Stimulated activated CD4-positive, alpha-beta T cell treated with anti-CD3 and anti-CD28 coated beads, Interleukin-12 subunit alpha, Interleukin-12 subunit beta, amount 100 ng/mL, for 24 hours (primary cell): ENCODE measurements around the gene POFUT1.
"Not testable (repeated sequence)": the region's sequence is repeated elsewhere in the genome, so short reads cannot be mapped to it uniquely, and the experiment has no call there.

Experiments used
- DNase-seq, 2 experiments: peaks; one replicate each; pipeline ENCODE4 v3.0.0-alpha.2; 2020; ENCODE audit warnings: low read depth in 2 of 2

The POFUT1 gene

GRCh38 chr20:32189123-32189410 lies 18.6 kb upstream of the POFUT1 start:
- DNase-seq: no peak

DNA sequence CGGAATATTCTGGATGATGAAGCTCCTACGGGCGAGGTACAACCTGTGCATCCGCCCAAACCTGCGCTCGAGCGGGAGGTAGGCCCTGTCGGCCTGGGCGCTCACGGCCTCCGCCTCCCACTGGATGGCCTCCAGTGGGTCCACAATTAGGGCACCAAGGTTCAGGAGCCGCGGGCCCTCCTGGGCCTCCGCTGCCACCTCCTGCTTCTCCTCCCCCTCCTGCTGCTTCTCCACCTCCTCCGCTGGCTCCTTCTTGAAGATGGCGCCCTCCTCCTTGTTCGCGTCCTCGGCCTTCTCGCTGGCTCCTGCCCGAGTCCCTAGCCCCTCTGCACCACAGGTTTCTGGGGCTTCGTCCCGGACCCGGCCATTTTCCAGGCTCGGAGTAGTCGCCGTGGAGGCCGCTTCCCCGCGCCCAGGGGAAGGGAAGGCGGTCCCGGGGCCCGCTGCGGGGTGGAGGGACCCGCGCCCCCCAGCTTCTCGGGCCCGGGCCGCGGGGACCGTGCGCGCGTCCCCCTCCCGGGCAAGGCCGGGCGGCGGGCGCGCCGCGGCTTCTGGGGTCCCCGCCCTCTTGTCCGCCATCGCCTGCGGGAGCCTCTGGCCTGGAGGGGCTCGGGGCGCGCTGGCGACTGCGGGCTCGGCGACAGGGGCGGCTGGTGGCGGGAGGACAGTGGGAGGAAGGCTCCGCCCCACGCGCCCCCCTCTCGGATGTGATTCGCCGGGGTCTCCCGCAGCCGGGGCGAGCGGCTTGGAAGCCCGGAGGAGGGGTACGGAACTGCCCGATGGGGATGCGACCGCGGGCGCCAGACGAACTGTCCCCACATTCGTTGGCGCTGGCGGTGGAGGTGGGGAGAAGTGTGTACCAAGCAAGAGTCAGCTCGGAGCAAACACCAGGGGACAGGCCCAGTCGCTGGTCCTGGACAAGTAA lies 17.7 kb upstream of the POFUT1 start:
- peak in 1 of 2 experiments; percentile 45 for DNase-seq

- DNase-seq: no peak
These were observed 16.9 kb upstream of the POFUT1 start for GRCh38 chr20:32190616-32191415.

DNA sequence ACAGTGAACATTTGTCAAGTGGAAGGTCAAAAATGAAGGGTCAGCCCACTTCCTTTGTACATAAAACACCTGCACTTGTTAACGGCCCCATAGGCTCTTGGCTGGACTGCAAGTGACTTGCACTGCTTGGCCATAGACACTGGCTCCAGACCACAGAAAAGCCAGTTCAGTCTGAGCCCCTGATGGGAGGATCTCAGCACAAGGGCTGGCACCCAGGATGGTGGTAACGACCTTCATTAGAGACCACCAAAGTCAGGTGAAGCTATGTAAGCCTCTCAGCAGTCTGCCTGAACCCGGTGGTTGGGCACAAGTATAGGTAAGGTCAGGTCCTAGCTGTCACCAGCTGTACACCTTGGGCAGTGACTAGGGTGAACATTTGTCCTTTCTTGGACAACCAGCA lies 16.3 kb upstream of the POFUT1 start:
- DNase-seq: no peak

GRCh38 chr20:32191873-32192272 lies 15.8 kb upstream of the POFUT1 start:
- no peak for DNase-seq

DNA sequence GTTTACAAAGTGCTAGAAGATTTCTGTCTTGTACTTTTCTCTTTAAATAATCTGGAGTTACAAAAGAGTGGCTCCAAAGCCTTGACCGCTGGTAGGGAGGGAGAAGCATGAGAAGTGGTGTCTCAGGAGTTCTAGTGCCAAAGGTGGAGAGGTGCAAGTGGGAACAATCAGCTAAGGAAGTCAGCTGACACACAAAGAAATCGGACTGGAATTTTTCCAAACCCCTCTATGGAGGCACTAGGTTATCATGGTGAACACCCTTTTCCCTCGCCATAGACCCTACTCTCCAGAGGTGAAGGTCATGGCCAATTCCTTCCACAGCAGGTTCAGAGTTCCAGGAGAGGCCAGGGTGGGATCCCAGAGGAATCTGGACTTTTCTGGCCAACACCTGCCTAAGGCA lies 15.0 kb upstream of the POFUT1 start:
- no peak for DNase-seq

- not testable (repeated sequence) for DNase-seq
These were observed 14.3 kb upstream of the POFUT1 start for GRCh38 chr20:32193336-32193735.

GRCh38 chr20:32193996-32194395 lies 13.7 kb upstream of the POFUT1 start:
- no peak for DNase-seq

DNA sequence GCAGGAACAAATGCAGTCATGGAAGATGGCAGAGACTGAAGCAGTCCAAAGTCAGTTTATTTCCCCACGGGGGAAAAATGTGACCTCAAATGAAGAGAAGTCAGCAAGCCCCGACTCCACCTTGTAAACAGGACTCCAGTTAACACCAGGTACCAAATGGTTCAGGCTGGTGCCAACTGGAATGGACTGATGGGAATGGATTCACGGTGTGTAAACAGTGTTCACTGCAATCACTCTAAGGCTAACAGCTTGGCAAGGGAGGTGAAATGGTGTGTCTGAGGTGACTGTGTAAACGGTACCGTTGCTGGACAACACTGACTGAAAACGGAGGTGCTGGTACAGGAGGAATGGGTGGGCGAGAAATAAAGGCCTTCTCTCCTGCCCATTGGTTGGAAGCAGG lies 12.1 kb upstream of the POFUT1 start:
- DNase-seq: no peak

DNA sequence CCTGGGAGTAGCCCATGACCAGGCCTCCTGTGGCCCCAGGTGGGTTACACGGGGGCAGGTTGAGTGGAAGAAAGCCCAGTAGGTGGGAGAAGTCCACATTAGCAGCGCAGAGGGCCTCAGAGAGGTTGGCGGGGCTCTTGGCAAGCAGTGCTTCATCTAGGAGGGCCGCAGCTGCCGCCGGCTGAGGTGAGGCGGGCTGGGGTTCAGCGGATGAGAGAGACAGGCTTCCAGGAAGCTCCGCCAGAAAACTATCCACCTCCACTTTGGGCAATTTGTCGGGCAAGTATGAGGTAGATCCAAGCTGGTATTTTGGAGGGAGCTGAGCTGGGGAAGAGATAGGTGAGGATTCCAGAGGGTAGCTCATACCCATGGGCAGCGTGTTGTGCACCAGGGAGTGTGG lies 11.1 kb upstream of the POFUT1 start:
- DNase-seq: not testable (repeated sequence)

- not testable (repeated sequence) for DNase-seq
These were observed 10.5 kb upstream of the POFUT1 start for GRCh38 chr20:32197136-32197535.

GRCh38 chr20:32199006-32199405 lies 8.7 kb upstream of the POFUT1 start:
- DNase-seq: no peak

- DNase-seq: no peak
These were observed 6.2 kb upstream of the POFUT1 start for GRCh38 chr20:32201296-32201976.

DNA sequence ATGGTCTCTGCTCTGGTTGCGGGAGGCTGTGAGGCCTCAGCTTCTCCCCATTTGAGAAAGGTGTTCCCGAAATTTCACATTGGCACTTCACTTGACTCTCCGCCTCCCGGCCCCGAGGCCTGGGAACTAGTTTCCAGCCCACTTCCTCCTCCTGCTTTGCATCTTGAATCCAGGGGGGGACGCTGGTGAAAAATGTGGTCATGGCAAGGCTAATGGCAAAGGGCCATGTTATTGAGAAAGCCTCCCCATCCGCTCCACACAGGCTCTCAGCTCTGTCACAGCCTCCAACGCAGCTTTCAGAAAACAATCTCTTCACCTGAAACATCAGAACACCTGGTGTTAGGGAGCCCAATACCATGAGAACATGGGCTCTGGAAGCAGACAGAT lies 5.7 kb upstream of the POFUT1 start:
- no peak for DNase-seq

DNA sequence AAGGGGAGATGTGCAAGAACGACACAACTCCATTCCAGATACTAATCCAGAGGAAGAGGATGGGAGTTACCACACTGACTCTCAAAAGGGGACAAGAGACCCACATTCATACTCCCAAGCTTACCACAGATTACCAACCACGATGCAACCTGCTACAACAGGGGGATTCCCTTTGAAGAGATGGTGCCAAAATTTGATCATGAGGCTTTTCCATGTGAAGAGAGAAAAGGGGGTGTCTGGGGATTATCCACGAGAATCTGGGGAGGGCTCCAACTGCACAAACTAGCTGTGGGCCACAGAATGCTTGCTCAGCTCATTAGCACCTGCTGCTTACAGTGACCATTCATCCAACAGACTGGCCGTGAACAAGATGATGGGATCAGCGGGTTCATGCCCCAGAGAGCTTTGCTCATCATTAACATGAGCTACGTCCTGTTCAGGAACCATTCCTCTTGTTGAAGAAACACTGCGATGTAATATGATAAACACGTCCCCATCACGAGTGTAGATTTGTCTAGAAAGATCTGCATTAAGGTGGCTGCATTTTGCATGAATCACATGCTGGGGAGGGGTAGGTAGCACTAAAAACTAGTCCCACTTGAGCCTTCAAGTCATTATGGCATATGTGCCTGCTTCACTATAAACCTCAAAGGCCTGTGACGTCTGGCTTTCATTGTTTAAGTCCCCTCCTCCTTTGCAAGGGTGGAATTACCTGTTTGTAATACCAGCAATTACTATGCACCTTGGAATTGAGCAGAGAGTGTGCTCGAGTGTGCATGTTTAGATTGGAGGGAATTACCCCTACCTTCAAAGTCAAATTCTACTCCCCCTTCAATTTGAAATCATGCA lies 4.1 kb upstream of the POFUT1 start:
- no peak for DNase-seq

GRCh38 chr20:32204205-32205109 lies 3.2 kb upstream of the POFUT1 start:
- DNase-seq: peak; percentile 67 to 74

- DNase-seq: no peak
These were observed 2.4 kb upstream of the POFUT1 start for GRCh38 chr20:32205110-32205842.

DNA sequence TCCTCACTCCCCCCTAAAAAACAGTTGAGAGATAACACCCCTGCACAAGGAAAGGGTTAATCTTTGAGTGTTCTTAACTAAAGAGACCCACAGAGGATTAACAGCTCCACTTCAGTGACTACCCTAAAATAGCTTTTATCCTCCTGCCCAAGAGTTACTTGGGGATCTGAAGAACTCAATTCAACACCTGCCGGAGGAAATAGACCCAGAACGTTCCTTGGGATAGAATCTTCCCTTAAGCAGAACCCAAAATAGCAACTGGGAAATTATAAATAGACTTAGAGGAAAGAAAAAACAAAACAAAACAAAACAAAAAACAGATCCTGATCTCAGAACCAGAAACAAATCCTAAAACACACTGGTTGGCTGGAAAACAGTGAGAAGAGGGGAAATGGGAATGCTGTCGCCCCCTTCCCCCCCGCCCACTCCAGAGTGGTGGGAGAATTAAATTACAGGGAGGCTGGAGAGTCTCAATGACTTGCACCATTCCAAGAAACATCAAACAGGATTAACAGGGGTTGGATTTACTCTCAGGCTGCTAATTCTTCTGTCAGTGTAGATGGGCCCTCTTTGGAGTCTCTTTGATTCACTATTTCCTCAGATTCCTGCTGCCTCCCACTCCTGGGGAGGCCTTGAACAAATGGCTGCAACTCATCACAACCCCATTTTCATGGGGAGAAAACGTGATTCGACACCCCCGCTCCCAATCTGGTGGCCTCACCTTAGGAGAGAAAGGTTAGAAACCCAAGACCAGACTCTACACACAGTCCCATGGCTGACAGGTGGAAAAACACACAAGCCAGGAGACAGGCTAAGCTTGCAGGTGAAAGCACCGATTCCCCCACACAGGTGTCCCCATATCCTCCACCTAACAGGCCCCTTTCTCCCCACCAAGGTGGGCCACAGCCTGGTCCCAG lies 1.6 kb upstream of the POFUT1 start:
- DNase-seq: no peak
